ENCODE data around the gene INPP5E. TPM values are rescaled to one million over a fixed set of nuclear protein-coding genes. Genes with fewer than 3 reads are reported as not detected.
A peak's percentile ranks its signal among the peaks of the same experiment; 100 is the strongest.

The INPP5E gene
- total and polyA plus RNA-seq, 5 donors, result 7.7 to 12.3 (median 8.9) TPM

GRCh38 chr9:136400038-136400834 is 39.4 kb downstream of the INPP5E start, which contains the start of gene SNAPC4:
Gene SNAPC4, minus strand, starts transcription at chr9:136400170. Its CDS starts 1,742 bp downstream, at chr9:136398428.
- H3K27me3 ChIP-seq (ENCODE audit: control insufficient read depth, insufficient read depth), result no peaks in the 10 kb centered on the region
- 5% methylated on average over 71 of the region's 71 CpGs for WGBS
- no peaks in the 10 kb centered on the region for H3K4me1 ChIP-seq (ENCODE audit: control insufficient read depth, insufficient read depth, low read length)
- no peak within 1 kb of the TSS for H3K27ac ChIP-seq (ENCODE audit: low read length)
- no peaks in the 10 kb centered on the region for H3K9me3 ChIP-seq (ENCODE audit: control insufficient read depth, low read length)
- peak within 1 kb of the TSS; percentile 82 for H3K4me3 ChIP-seq (ENCODE audit: low read length)
- ATAC-seq (peak; percentile 90 to 92), DNase-seq (peak; percentile 88 to 96 (median 95))
- intact Hi-C loops (cut with DNase I), result loop anchor here in 2 of 4 donors (5.0 kb wide), 1 partner anchor 88 kb away; no protein-coding TSS in a partner anchor

- peak overlapping the region; percentile 82 for H3K4me3 ChIP-seq (ENCODE audit: low read length)
- no peaks in the 10 kb centered on the region for H3K4me1 ChIP-seq (ENCODE audit: control insufficient read depth, insufficient read depth, low read length)
- no peak overlapping the region for H3K27ac ChIP-seq (ENCODE audit: low read length)
- intact Hi-C loops (cut with DNase I), result loop anchor here in 2 of 4 donors (5.0 kb wide), 1 partner anchor 87 kb away; no protein-coding TSS in a partner anchor
- no peaks in the 10 kb centered on the region for H3K27me3 ChIP-seq (ENCODE audit: control insufficient read depth, insufficient read depth)
- WGBS, result under 1% methylated on average over 67 of the region's 67 CpGs
- H3K9me3 ChIP-seq (ENCODE audit: control insufficient read depth, low read length), result no peaks in the 10 kb centered on the region
- DNase-seq (peak in 1 of 3 donors; percentile 63), ATAC-seq (peak; percentile 1 to 10)
Observed at GRCh38 chr9:136399176-136400037, 40.2 kb downstream of the INPP5E start.

- H3K27ac ChIP-seq (ENCODE audit: low read length), result no peak overlapping the region
- intact Hi-C loops (cut with DNase I), result no loop called here
- no peaks in the 10 kb centered on the region for H3K27me3 ChIP-seq (ENCODE audit: control insufficient read depth, insufficient read depth)
- no peaks in the 10 kb centered on the region for H3K9me3 ChIP-seq (ENCODE audit: control insufficient read depth, low read length)
- peak in 1 of 3 donors; percentile 27 for DNase-seq
- H3K4me3 ChIP-seq (ENCODE audit: low read length), result no peak overlapping the region
- no peaks in the 10 kb centered on the region for H3K4me1 ChIP-seq (ENCODE audit: control insufficient read depth, insufficient read depth, low read length)
- no peak for ATAC-seq
- WGBS, result 93% methylated on average over 12 of the region's 12 CpGs
Observed at GRCh38 chr9:136398286-136398685, 41.4 kb downstream of the INPP5E start.

- WGBS, result 84% methylated on average over 6 of the region's 6 CpGs
Observed at GRCh38 chr9:136397643-136398042, 42.0 kb downstream of the INPP5E start.

GRCh38 chr9:136396219-136396515 is 43.5 kb downstream of the INPP5E start:
- no peaks in the 10 kb centered on the region for H3K4me1 ChIP-seq (ENCODE audit: control insufficient read depth, insufficient read depth, low read length)
- no peak overlapping the region for H3K27ac ChIP-seq (ENCODE audit: low read length)
- intact Hi-C loops (cut with DNase I), result no loop called here
- H3K4me3 ChIP-seq (ENCODE audit: low read length), result no peak overlapping the region
- no peaks in the 10 kb centered on the region for H3K9me3 ChIP-seq (ENCODE audit: control insufficient read depth, low read length)
- H3K27me3 ChIP-seq (ENCODE audit: control insufficient read depth, insufficient read depth), result no peaks in the 10 kb centered on the region
- 82% methylated on average over 4 of the region's 4 CpGs for WGBS
- DNase-seq, result no peak
- no peak for ATAC-seq

More at GRCh38 chr9:136397643-136398042, 42.0 kb downstream of the INPP5E start:
- no peak for ATAC-seq
- peak in 1 of 3 donors; percentile 37 for DNase-seq
- no peaks in the 10 kb centered on the region for H3K4me1 ChIP-seq (ENCODE audit: control insufficient read depth, insufficient read depth, low read length)
- H3K4me3 ChIP-seq (ENCODE audit: low read length), result no peak overlapping the region
- no peaks in the 10 kb centered on the region for H3K9me3 ChIP-seq (ENCODE audit: control insufficient read depth, low read length)
- intact Hi-C loops (cut with DNase I), result no loop called here
- H3K27me3 ChIP-seq (ENCODE audit: control insufficient read depth, insufficient read depth), result no peaks in the 10 kb centered on the region
- no peak overlapping the region for H3K27ac ChIP-seq (ENCODE audit: low read length)

- no peak overlapping the region for H3K4me3 ChIP-seq (ENCODE audit: low read length)
- DNase-seq (peak in 2 of 3 donors; percentile 28 to 54), ATAC-seq (no peak)
- no peaks in the 10 kb centered on the region for H3K4me1 ChIP-seq (ENCODE audit: control insufficient read depth, insufficient read depth, low read length)
- intact Hi-C loops (cut with DNase I), result no loop called here
- 87% methylated on average over 26 of the region's 26 CpGs for WGBS
- no peak overlapping the region for H3K27ac ChIP-seq (ENCODE audit: low read length)
- H3K27me3 ChIP-seq (ENCODE audit: control insufficient read depth, insufficient read depth), result no peaks in the 10 kb centered on the region
- H3K9me3 ChIP-seq (ENCODE audit: control insufficient read depth, low read length), result no peaks in the 10 kb centered on the region
Observed at GRCh38 chr9:136395345-136396218, 44.1 kb downstream of the INPP5E start.

- WGBS, result 92% methylated on average over 13 of the region's 13 CpGs
- no peaks in the 10 kb centered on the region for H3K27me3 ChIP-seq (ENCODE audit: control insufficient read depth, insufficient read depth)
- DNase-seq, result peak in 1 of 3 donors; percentile 18
- ATAC-seq, result no peak
- H3K27ac ChIP-seq (ENCODE audit: low read length), result no peak overlapping the region
- no peak overlapping the region for H3K4me3 ChIP-seq (ENCODE audit: low read length)
- no peaks in the 10 kb centered on the region for H3K4me1 ChIP-seq (ENCODE audit: control insufficient read depth, insufficient read depth, low read length)
- intact Hi-C loops (cut with DNase I), result no loop called here
- no peaks in the 10 kb centered on the region for H3K9me3 ChIP-seq (ENCODE audit: control insufficient read depth, low read length)
Observed at GRCh38 chr9:136395020-136395340, 44.7 kb downstream of the INPP5E start.

- intact Hi-C loops (cut with DNase I), result no loop called here
- no peak for ATAC-seq
Observed at GRCh38 chr9:136394312-136395019, 45.2 kb downstream of the INPP5E start.

GRCh38 chr9:136393531-136393930 is 46.1 kb downstream of the INPP5E start:
- Histone ChIP-seq H3K4me3 (ENCODE audit: low read length) (no peak overlapping the region), H3K9me3 (ENCODE audit: control insufficient read depth, low read length) (no peaks in the 10 kb centered on the region), H3K4me1 (ENCODE audit: control insufficient read depth, insufficient read depth, low read length) (no peaks in the 10 kb centered on the region), H3K27me3 (ENCODE audit: control insufficient read depth, insufficient read depth) (no peaks in the 10 kb centered on the region), H3K27ac (ENCODE audit: low read length) (no peak overlapping the region)
- intact Hi-C loops (cut with DNase I), result no loop called here
- DNase-seq (peak in 2 of 3 donors; percentile 7 to 48), ATAC-seq (no peak)
- WGBS, result 87% methylated on average over 17 of the region's 17 CpGs

More at GRCh38 chr9:136394312-136395019, 45.2 kb downstream of the INPP5E start:
- H3K4me1 ChIP-seq (ENCODE audit: control insufficient read depth, insufficient read depth, low read length), result no peaks in the 10 kb centered on the region
- H3K27ac ChIP-seq (ENCODE audit: low read length), result no peak overlapping the region
- no peaks in the 10 kb centered on the region for H3K27me3 ChIP-seq (ENCODE audit: control insufficient read depth, insufficient read depth)
- H3K4me3 ChIP-seq (ENCODE audit: low read length), result no peak overlapping the region
- WGBS, result 94% methylated on average over 21 of the region's 21 CpGs
- no peaks in the 10 kb centered on the region for H3K9me3 ChIP-seq (ENCODE audit: control insufficient read depth, low read length)
- peak in 2 of 3 donors; percentile 17 to 36 for DNase-seq

Data from right cardiac atrium (tissue), 5 donors.